ENCODE measurements around the gene GCC1.
"Not testable (repeated sequence)": the region's sequence is repeated elsewhere in the genome, so short reads cannot be mapped to it uniquely, and the experiment has no call there.

The GCC1 gene

DNA sequence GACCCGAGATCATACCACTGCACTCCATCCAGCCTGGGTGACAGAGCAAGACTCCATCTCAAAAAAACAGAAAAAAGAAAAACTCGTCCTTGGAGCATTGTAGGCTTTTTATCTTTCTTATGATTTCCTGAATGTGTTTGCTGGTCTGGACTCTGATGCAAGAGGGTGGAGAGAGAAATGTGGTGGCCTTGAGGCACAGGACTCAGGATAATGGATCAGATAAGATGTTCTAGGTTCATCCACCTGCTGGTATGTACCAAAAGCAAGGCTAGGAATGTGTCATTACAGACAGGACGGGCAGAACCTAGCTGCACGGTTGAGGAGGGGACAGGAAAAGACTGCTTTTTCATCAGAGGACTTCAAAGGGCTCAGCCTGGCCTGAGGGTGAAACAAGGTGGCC, 33.5 kb downstream of the GCC1 start:
- intact Hi-C loops (cut with DNase I) = no loop called here
- no peak for DNase-seq

GRCh38 chr7:127550247-127550646, 35.1 kb downstream of the GCC1 start:
- intact Hi-C loops (cut with DNase I) = no loop called here
- no peak for DNase-seq

DNA sequence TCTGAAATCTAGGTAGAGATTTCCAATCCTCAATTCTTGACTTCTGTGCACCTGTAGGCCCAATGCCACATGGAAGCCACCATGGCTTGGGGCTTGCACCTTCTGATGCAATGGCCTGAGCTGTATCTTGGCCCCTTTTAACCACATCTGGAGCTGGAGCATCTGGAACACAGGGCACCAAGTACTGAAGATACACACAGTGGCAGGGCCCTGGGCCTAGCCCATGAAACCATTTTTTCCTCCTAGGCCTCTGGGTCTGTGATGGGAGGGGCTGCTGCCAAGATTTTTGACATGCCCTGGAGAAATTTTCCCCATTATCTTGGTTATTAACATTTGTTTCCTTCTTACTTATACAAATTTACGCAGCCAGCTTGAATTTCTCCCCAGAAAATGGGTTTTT, 39.1 kb downstream of the GCC1 start:
- intact Hi-C loops (cut with DNase I) = no loop called here
- DNase-seq = no peak

DNA sequence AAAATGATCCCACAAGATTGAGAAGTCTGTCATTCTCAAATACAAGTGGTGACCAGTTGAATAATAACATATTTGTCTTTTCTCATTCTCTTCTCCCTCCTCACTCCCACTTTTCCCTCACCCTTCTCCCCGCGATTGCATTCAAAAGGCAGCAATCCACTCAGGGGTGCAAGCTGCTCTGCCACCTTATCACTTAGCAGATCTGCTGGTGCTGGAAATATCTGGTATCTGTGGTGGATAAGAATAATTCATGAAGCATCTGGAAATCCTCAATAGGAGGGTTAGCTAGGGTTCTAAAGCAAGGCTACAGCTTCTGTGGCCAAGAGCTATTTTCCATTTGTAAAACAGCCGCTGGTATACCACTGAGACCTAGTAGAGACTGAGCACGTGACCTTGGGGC, 43.8 kb downstream of the GCC1 start:
- DNase-seq = no peak
- intact Hi-C loops (cut with DNase I) = no loop called here

DNA sequence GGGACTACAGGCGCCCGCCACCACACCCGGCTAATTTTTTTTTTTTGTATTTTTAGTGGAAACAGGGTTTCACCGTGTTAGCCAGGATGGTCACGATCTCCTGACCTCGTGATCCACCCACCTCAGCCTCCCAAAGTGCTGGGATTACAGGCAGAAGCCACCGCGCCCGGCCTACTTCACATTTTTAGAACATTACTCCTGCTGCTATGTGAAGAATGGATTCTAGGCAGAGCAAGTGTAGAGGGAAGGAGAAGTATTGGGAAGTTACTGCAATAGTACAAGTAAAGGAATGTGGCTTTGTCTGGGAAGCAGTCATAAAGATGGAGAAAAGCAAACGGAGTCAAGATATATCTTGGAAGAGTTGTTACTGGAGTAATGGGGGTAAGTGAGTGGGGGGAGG, 44.9 kb downstream of the GCC1 start:
- DNase-seq; intact Hi-C loops (cut with DNase I): not testable (repeated sequence)

DNA sequence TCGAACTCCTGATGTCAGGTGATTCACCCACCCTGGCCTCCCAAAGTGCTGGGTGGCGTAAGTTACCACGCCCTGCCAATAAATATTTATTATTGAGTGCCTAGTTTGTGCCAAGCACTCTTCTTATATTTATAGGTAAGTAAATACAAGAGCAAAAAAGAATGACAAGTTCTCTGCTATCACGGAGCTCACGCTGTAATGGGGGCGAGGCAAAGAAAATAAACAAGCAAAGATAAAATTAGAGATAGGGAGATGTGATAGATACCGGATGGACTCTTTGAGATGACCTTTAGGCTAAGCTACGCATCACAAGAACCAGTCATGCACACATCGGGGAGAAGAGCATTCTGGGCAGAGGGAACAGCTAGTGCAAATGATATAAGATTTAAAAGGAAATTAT, 46.3 kb downstream of the GCC1 start:
- DNase-seq = no peak
- intact Hi-C loops (cut with DNase I) = no loop called here

DNA sequence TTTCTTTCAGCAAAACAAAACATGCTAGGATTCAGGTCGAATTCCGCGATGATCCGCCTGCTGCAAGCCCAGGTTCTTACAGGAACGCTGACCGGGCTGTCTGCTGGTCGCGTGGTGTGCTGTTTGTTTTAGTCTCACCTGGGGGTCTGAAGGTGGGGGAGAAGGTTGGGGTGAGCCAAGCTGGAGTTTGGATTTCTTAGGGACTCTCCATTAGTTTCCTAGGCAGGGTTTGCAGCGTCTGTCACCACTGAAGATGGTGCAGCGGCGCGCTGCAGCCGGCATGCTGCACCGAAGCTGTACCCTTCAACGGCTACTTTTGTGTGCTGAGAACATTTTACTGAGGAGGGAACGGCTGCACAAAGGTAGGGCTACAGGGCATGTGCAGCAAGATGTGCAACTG, 48.7 kb downstream of the GCC1 start:
- intact Hi-C loops (cut with DNase I) = no loop called here
- DNase-seq = peak in 7 of 42 donors; percentile 2 to 44 (median 5)

GRCh38 chr7:127536394-127536691, 49.1 kb downstream of the GCC1 start:
- DNase-seq = no peak
- intact Hi-C loops (cut with DNase I) = no loop called here

GRCh38 chr7:127535546-127536393, 49.6 kb downstream of the GCC1 start:
- intact Hi-C loops (cut with DNase I) = no loop called here

GRCh38 chr7:127534636-127535035, 50.8 kb downstream of the GCC1 start:
- intact Hi-C loops (cut with DNase I) = no loop called here

More at GRCh38 chr7:127535546-127536393, 49.6 kb downstream of the GCC1 start:
- no peak for DNase-seq

DNA sequence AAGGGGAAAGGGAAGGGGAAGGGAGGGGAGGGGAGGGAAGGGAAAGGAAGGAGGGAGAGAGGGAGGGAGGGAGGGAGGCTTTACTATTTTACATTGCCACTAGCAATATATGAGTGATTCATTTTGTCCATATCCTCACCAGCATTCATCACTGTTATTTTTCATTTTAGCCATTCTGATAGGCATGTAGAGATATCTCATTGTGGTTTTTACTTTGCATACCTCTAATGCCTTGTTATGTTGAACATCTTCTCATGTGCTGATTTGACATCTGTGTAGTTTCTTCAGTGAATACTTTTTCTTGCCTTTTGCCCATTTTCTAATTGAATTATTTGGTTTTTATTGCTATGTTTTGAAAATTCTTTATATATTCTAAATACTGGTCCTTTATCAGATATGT, 52.7 kb downstream of the GCC1 start:
- no peak for DNase-seq
- intact Hi-C loops (cut with DNase I) = no loop called here

More at GRCh38 chr7:127534636-127535035, 50.8 kb downstream of the GCC1 start:
- no peak for DNase-seq

DNA sequence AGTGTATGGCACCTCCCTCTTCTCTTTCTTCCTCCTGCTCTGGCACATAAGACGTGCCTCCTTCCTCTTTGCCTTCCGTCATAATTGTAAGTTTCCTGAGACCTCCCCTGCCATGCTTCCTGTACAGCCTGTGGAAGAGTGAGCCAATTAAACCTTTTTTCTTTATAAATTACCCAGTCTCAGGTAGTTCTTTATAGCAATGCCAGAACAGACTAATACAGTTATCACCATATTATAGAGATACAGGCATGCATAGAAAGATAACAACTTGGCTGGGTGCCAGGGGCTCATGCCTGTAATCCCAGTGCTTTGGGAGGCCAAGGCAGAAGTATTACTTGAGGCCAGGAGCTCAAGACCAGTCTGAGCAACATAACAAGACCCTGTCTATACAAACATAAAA, 53.2 kb downstream of the GCC1 start:
- intact Hi-C loops (cut with DNase I) = no loop called here
- DNase-seq = no peak
